Heart left ventricle (tissue), 16 donors: Measurements from ENCODE around the gene P2RX3. TPM values are rescaled to one million over a fixed set of nuclear protein-coding genes. Genes with fewer than 3 reads are reported as not detected.

Source experiments
- ATAC-seq, 4 donors: fragments of 200-7000 bp; cut with Tn5 transposase; one replicate each; pipeline ENCODE4 v1.9.1; 2020 to 2022; ENCODE audit warnings: moderate library complexity in 4 of 4, mild to moderate bottlenecking in 3 of 4, moderate number of reproducible peaks in 1 of 4
- DNase-seq, 5 donors: peaks; one replicate each; pipeline ENCODE4 v3.0.0-alpha.2; 2020
- H3K27ac ChIP-seq, 12 donors: fragments of 200-600 bp; sonication (generic) in 4 of 12; one replicate each; pipeline versions ENCODE4 v1.5.0 to v1.8.0; 2016 to 2022; ENCODE audit warnings: mild to moderate bottlenecking in 2 of 12
- H3K27me3 ChIP-seq, 9 donors: fragments of 200-600 bp; sonication (generic) in 2 of 9; one replicate each; pipeline versions ENCODE4 v1.5.1 to v1.8.0; 2016 to 2022; ENCODE audit warnings: mild to moderate bottlenecking in 3 of 9
- H3K36me3 ChIP-seq, 9 donors: fragments of 200-600 bp; sonication (generic) in 2 of 9; one replicate each; pipeline versions ENCODE4 v1.5.0 to v1.8.0; 2018 to 2022; ENCODE audit warnings: mild to moderate bottlenecking in 2 of 9
- H3K4me1 ChIP-seq, 12 donors: fragments of 200-600 bp; sonication (generic) in 4 of 12; one replicate each; pipeline versions ENCODE4 v1.5.0 to v1.8.0; 2016 to 2022; ENCODE audit warnings: mild to moderate bottlenecking in 3 of 12
- H3K4me3 ChIP-seq, 12 donors: fragments of 200-600 bp; sonication (generic) in 4 of 12; one replicate each; pipeline versions ENCODE4 v1.5.0 to v1.8.0; 2017 to 2022; ENCODE audit warnings: mild to moderate bottlenecking in 9 of 12, moderate library complexity in 4 of 12
- H3K9me3 ChIP-seq, 12 donors: fragments of 200-600 bp; sonication (generic) in 4 of 12; one replicate each; pipeline versions ENCODE4 v1.5.0 to v1.8.0; 2016 to 2022; ENCODE audit warnings: mild to moderate bottlenecking in 1 of 12
- CTCF ChIP-seq, 12 donors: fragments of 200-600 bp; sonication (generic) in 4 of 12; IDR thresholded peaks; one replicate each; pipeline versions ENCODE4 v1.5.0 to v1.8.0; 2018 to 2022; ENCODE audit warnings: antibody characterized with exemption in 12 of 12, mild to moderate bottlenecking in 5 of 12
- POLR2A ChIP-seq, 2 donors: fragments of 450-650 bp; IDR thresholded peaks; one replicate each; pipeline ENCODE4 v1.6.1; 2017; ENCODE audit warnings: antibody characterized with exemption in 2 of 2, mild to moderate bottlenecking in 2 of 2, moderate library complexity in 2 of 2
- WGBS, 4 donors: extraction: QIAGEN DNeasy Blood & Tissue Kit in 2 of 4; methylation state at CpG; one replicate each; pipeline versions ENCODE4 v1.1.5 to v1.1.7; 2013 to 2018; 5-methylcytosine and 5-hydroxymethylcytosine counted together
- intact Hi-C, 10 donors: fragments of 100-400 bp; cut with DNase I; formaldehyde crosslinking; loops; one replicate each; pipeline versions ENCODE4 v1.11.1 to v1.14.2; 2022
- polyA plus RNA-seq, 2 donors: library from polyadenylated mRNA; stranded (reverse); fragments of 200-250 nt; gene quantifications; one replicate each; pipeline ENCODE4 v1.2.3, GENCODE V29; 2013
- total RNA-seq, 9 donors: library from RNA; depleted of rRNA in 2 of 9; stranded (reverse); fragments of >200 nt in 2 of 9; fragmentation: NEBNext Ultra II Directional in 3 of 9; extraction: Animal tissue kit (Norgen Biotek cat#: 25700) in 3 of 9; gene quantifications; one replicate each; pipeline versions ENCODE4 v1.1.0 to v1.2.4, GENCODE V29; 2016 to 2023
- donor health status: ischemic (EF 13 %, LVEDD 7.1; RV severe dilation, severe dysfunction).
- donor health status: healthy with polysubstance abuse.
- donor health status: DM: no; HTN: yes; CAD: no.
- donor health status: DM: no; HTN: no; CAD: no.
- donor health status: ischemic (EF 25% LVEDD 6.9; RV normal size, moderate dysfunction).
- donor health status: ischemic (EF 25% LVEDD 5.7; RV mildly dilated, moderate dysfunction).
- donor health status: healthy.
- donor health status: DM: yes; HTN: yes; CAD: no.
- donor health status: ischemic (EF 35%, LVEDD 5.7; RV mildly dilated, moderate dysfunction).
- donor health status: nonischemic (EF 11% LVEDD 7.7; RV severe dilation, severe dysfunction).
- donor health status: DM: yes; HTN: yes; CAD: no.
- donor health status: PGD.
- donor health status: ischemic (EF 29% LVEDD 5.4; RV normal size, mild dysfunction).
- donor health status: nonischemic (EF 23%, LVEDD 6.1; RV moderate dilation, normal function).

Gene P2RX3
- total and polyA plus RNA-seq, 11 donors, result 0.35 to 7.1 (median 1.3) TPM

DNA sequence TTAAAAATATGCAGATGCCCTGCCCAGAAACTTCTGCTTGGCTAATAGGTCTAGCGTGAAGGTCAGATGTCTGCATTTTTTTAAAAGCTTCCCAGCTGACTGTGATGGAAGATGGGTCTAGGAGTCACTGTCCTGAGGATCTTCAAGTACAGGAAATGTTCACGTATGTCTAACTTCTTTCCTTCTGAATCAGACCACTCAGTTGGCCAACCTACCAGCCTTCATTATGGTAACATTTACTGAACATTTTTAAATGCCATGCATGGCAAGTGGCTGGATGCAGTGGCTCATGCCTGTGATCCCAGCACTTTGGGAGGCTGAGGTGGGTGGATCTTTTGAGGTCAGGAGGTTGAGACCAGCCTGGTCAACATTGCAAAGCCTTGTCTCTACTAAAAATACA is 53.4 kb downstream of the P2RX3 start:
- Histone ChIP-seq H3K27me3 (peaks cover 0 to 6% (median 0%) of the 10 kb centered on the region in 9 donors), H3K4me3 (no peak overlapping the region), H3K4me1 (peaks cover 0 to 2% (median 0%) of the 10 kb centered on the region in 12 donors), H3K9me3 (no peaks in the 10 kb centered on the region), H3K36me3 (no peaks in the 10 kb centered on the region), H3K27ac (no peak overlapping the region)
- intact Hi-C loops, result no loop called here
- WGBS, 4 donors, result 62 to 75% (median 70%) methylated on average over 2 of the region's 2 CpGs
- TF ChIP-seq POLR2A (IDR thresholded peaks at IDR 0.05) (no peak), CTCF (IDR thresholded peaks at IDR 0.05) (no peak)
- ATAC-seq (no peak), DNase-seq (no peak)

- 78 to 91% (median 85%) methylated on average over 8 of the region's 8 CpGs for WGBS, 4 donors
- H3K4me1 ChIP-seq, result peaks cover 0 to 2% (median 0%) of the 10 kb centered on the region in 12 donors
- H3K36me3 ChIP-seq, result no peaks in the 10 kb centered on the region
- H3K9me3 ChIP-seq, result no peaks in the 10 kb centered on the region
- DNase-seq, result no peak
- peaks cover 0 to 6% (median 0%) of the 10 kb centered on the region in 9 donors for H3K27me3 ChIP-seq
- H3K27ac ChIP-seq, result no peak overlapping the region
- no peak for TF ChIP-seq POLR2A (IDR thresholded peaks at IDR 0.05)
- TF ChIP-seq CTCF (IDR thresholded peaks at IDR 0.05), result no peak
- ATAC-seq, result no peak
- intact Hi-C loops, result no loop called here
- no peak overlapping the region for H3K4me3 ChIP-seq
Measured at GRCh38 chr11:57392066-57392762, 54.1 kb downstream of the P2RX3 start.

DNA sequence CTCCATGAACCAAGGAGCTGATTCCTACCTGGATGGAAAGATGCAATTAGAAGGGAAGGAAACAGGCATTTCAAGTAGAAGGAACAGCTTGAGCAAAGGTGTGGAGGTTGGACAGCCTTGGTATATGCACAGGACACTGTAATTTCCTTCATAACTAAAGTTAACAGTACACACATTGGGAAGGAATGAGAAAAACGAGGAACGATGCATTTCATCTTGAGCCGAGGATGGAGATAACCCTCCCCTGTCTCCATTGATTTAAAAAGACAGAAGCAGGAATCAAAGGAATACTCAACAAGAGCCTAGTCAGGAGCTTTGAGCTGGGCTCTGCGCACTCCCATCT is 54.6 kb downstream of the P2RX3 start:
- Histone ChIP-seq H3K4me1 (no peaks in the 10 kb centered on the region), H3K4me3 (no peak overlapping the region), H3K36me3 (no peaks in the 10 kb centered on the region), H3K27ac (no peak overlapping the region), H3K9me3 (no peaks in the 10 kb centered on the region), H3K27me3 (peaks cover 0 to 6% (median 0%) of the 10 kb centered on the region in 9 donors)
- DNase-seq, result no peak
- intact Hi-C loops, result no loop called here
- TF ChIP-seq CTCF (IDR thresholded peaks at IDR 0.05), result no peak
- TF ChIP-seq POLR2A (IDR thresholded peaks at IDR 0.05), result no peak
- no peak for ATAC-seq
- 84 to 91% (median 86%) methylated on average over 4 of the region's 4 CpGs for WGBS, 4 donors

DNA sequence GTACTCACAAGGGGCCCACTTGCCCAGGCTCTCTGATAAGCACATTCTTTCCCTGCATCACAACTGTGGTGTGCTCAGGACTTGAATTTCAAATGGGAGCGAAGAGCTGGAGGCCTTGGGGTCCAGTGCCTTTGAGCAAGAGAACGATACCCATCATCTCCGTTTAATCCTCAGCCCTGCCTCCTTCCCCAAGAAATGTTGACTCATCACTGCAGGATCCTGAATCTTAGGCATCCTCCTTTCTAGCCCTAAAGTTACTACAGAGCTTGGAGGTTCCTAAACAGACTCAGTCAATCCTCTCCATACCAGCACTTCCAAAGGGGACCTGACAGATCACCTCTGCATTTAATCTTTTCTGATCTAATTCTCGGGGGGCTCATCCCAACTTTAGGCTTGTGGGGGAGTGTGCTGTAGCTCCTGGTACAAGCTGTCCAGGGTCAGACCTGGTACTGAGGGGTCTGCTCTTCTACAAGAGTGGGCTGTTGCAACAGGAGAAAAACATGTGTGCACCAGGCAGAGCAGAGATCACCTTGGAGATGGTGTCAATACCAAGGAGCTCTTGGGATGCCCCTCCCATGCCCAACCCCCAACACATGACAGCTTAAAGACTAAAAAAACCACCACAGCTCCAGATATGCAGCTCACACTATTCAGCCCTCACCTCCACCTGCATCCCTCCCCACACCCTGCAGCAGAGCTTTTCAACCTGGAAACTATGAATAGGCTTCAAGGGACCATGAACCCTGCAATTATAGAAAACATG is 56.2 kb downstream of the P2RX3 start:
- intact Hi-C loops, result no loop called here
- 81 to 86% (median 83%) methylated on average over 4 of the region's 4 CpGs for WGBS, 4 donors
- H3K4me1 ChIP-seq, result no peaks in the 10 kb centered on the region

More for the DNA sequence above, 56.2 kb downstream of the P2RX3 start:
- Histone ChIP-seq H3K36me3 (no peaks in the 10 kb centered on the region), H3K27ac (no peak overlapping the region), H3K4me3 (no peak overlapping the region), H3K27me3 (peaks cover 0 to 4% (median 0%) of the 10 kb centered on the region in 9 donors), H3K9me3 (no peaks in the 10 kb centered on the region)
- no peak for TF ChIP-seq POLR2A (IDR thresholded peaks at IDR 0.05)
- TF ChIP-seq CTCF (IDR thresholded peaks at IDR 0.05), result no peak
- no peak for ATAC-seq
- DNase-seq, result no peak
